Astrocyte (in vitro differentiated cells and primary cell): ENCODE measurements around the gene TTC12. TPM values are rescaled to one million over a fixed set of nuclear protein-coding genes. Genes with fewer than 3 reads are reported as not detected.
A peak's percentile ranks its signal among the peaks of the same experiment; 100 is the strongest.

Source experiments
- DNase-seq: peaks from one replicate; pipeline ENCODE4 v3.0.0-alpha.2; 2010; ENCODE audit warnings: low read depth
- FAIRE-seq: peaks from 2 replicates; lab custom pipeline; 2011; peaks lifted over from hg19 to GRCh38; lab: Jason Lieb, UNC
- H2AFZ ChIP-seq: 2 replicates; pipeline ENCODE4 v1.6.0; 2012; ENCODE audit warnings: low read depth, low read length, inconsistent platforms
- H3K27ac ChIP-seq: 2 replicates; pipeline ENCODE4 v1.5.1; 2011; ENCODE audit warnings: low read depth, low read length, inconsistent platforms
- H3K27me3 ChIP-seq: 2 replicates; pipeline ENCODE4 v1.6.0; 2011; ENCODE audit warnings: low read length, inconsistent platforms; ENCODE audit not compliant: insufficient read depth
- H3K36me3 ChIP-seq: 2 replicates; pipeline ENCODE4 v1.5.1; 2011; ENCODE audit warnings: low read length, inconsistent platforms; ENCODE audit not compliant: insufficient read depth
- H3K4me1 ChIP-seq: 2 replicates; pipeline ENCODE4 v1.5.1; 2011; ENCODE audit warnings: low read length, inconsistent platforms; ENCODE audit not compliant: insufficient read depth
- H3K4me2 ChIP-seq: 2 replicates; pipeline ENCODE4 v1.6.0; 2012; ENCODE audit warnings: low read length, inconsistent platforms
- H3K4me3 ChIP-seq: 2 replicates; pipeline ENCODE4 v1.5.1; 2011; ENCODE audit warnings: low read depth, mild to moderate bottlenecking, low read length, inconsistent platforms; ENCODE audit not compliant: insufficient read depth
- H3K79me2 ChIP-seq: 2 replicates; pipeline ENCODE4 v1.6.0; 2012; ENCODE audit warnings: mild to moderate bottlenecking, low read length, inconsistent platforms; ENCODE audit not compliant: insufficient read depth
- H3K9ac ChIP-seq: 2 replicates; pipeline ENCODE4 v1.6.0; 2012; ENCODE audit warnings: mild to moderate bottlenecking, low read length, inconsistent platforms
- H3K9me3 ChIP-seq: 2 replicates; pipeline ENCODE4 v1.5.1; 2012; ENCODE audit warnings: low read depth, mild to moderate bottlenecking, low read length, inconsistent platforms; ENCODE audit not compliant: insufficient read depth
- H4K20me1 ChIP-seq: 2 replicates; pipeline ENCODE4 v1.6.0; 2012; ENCODE audit warnings: low read length, inconsistent platforms; ENCODE audit not compliant: insufficient read depth
- H3K27ac Mint-ChIP-seq: one replicate; pipeline ENCODE4 v1.8.0; 2021; ENCODE audit warnings: mild to moderate bottlenecking, mixed read lengths; ENCODE audit not compliant: unreplicated experiment
- H3K27me3 Mint-ChIP-seq: one replicate; pipeline ENCODE4 v1.8.0; 2021; ENCODE audit warnings: low read depth, mixed read lengths; ENCODE audit not compliant: unreplicated experiment
- H3K36me3 Mint-ChIP-seq: one replicate; pipeline ENCODE4 v1.8.0; 2021; ENCODE audit warnings: low read depth, mixed read lengths; ENCODE audit not compliant: unreplicated experiment
- H3K4me1 Mint-ChIP-seq: one replicate; pipeline ENCODE4 v1.8.0; 2021; ENCODE audit warnings: low read depth, mixed read lengths; ENCODE audit not compliant: unreplicated experiment
- H3K4me3 Mint-ChIP-seq: one replicate; pipeline ENCODE4 v1.8.0; 2021; ENCODE audit warnings: mild to moderate bottlenecking, moderate library complexity, mixed read lengths; ENCODE audit not compliant: unreplicated experiment
- H3K9me3 Mint-ChIP-seq: one replicate; pipeline ENCODE4 v1.8.0; 2021; ENCODE audit warnings: mild to moderate bottlenecking, mixed read lengths; ENCODE audit not compliant: unreplicated experiment
- CTCF ChIP-seq: IDR thresholded peaks from 2 replicates; pipeline ENCODE4 v1.5.1; 2011; ENCODE audit warnings: low read depth, mild to moderate bottlenecking, inconsistent platforms, low read length, moderate library complexity; ENCODE audit not compliant: insufficient read depth
- EZH2 ChIP-seq: IDR thresholded peaks from 2 replicates; pipeline ENCODE4 v1.6.1; 2012; ENCODE audit warnings: mild to moderate bottlenecking, low read length, inconsistent platforms; ENCODE audit not compliant: insufficient read depth
- total RNA-seq: library from RNA; stranded (reverse); gene quantifications from 2 replicates; pipeline ENCODE4 v1.2.1, GENCODE V29; 2021

The TTC12 gene
- total RNA-seq, 1 donor from 2014 or later: 9.4 TPM

GRCh38 chr11:113286509-113287497, 27.6 kb upstream of the TTC12 start:
- H3K4me1 ChIP-seq: no peaks in the 10 kb centered on the region
- H3K9me3 Mint-ChIP-seq: no peaks in the 10 kb centered on the region
- H3K4me2 ChIP-seq: no peak overlapping the region
- H3K36me3 ChIP-seq: no peaks in the 10 kb centered on the region
- no peak overlapping the region for H3K27ac ChIP-seq
- peaks cover 15% of the 10 kb centered on the region for H3K4me1 Mint-ChIP-seq
- H3K9ac ChIP-seq: no peak overlapping the region
- no peak for FAIRE-seq
- no peaks in the 10 kb centered on the region for H3K9me3 ChIP-seq
- no peaks in the 10 kb centered on the region for H3K79me2 ChIP-seq
- H2AFZ ChIP-seq: no peak overlapping the region
- no peak for TF ChIP-seq EZH2
- no peak for TF ChIP-seq CTCF
- peak overlapping the region; percentile 75 for H3K27ac Mint-ChIP-seq
- peaks cover 9% of the 10 kb centered on the region for H3K27me3 ChIP-seq
- H4K20me1 ChIP-seq: no peaks in the 10 kb centered on the region
- peak; percentile 26 for DNase-seq
- peaks cover 2% of the 10 kb centered on the region for H3K27me3 Mint-ChIP-seq
- no peak overlapping the region for H3K4me3 ChIP-seq
- H3K4me3 Mint-ChIP-seq: no peak overlapping the region
- no peaks in the 10 kb centered on the region for H3K36me3 Mint-ChIP-seq

GRCh38 chr11:113287801-113288200, 26.6 kb upstream of the TTC12 start:
- FAIRE-seq (no peak), DNase-seq (no peak)
- H3K27me3 Mint-ChIP-seq: peaks cover 2% of the 10 kb centered on the region
- Histone ChIP-seq H3K9me3 (no peaks in the 10 kb centered on the region), H3K9ac (no peak overlapping the region), H3K4me3 (no peak overlapping the region), H3K27ac (no peak overlapping the region), H3K36me3 (no peaks in the 10 kb centered on the region), H3K79me2 (no peaks in the 10 kb centered on the region), H3K4me1 (no peaks in the 10 kb centered on the region), H4K20me1 (no peaks in the 10 kb centered on the region), H3K4me2 (no peak overlapping the region), H2AFZ (no peak overlapping the region), H3K27me3 (peaks cover 5% of the 10 kb centered on the region)
- H3K27ac Mint-ChIP-seq: peak overlapping the region; percentile 75
- TF ChIP-seq CTCF (no peak), EZH2 (no peak)
- H3K4me1 Mint-ChIP-seq: peaks cover 15% of the 10 kb centered on the region
- no peaks in the 10 kb centered on the region for H3K9me3 Mint-ChIP-seq
- H3K4me3 Mint-ChIP-seq: no peak overlapping the region
- H3K36me3 Mint-ChIP-seq: no peaks in the 10 kb centered on the region
